HFFc6 (cell line): ENCODE results near the gene ELN. TPM values are rescaled to one million over a fixed set of nuclear protein-coding genes. Genes with fewer than 3 reads are reported as not detected.

Experiments used
- DNase-seq: peaks from one replicate; pipeline ENCODE4 v3.0.0-alpha.2; 2018
- H3K27ac Mint-ChIP-seq: 2 replicates; pipeline ENCODE4 v1.8.0; 2020; ENCODE audit warnings: mild to moderate bottlenecking, mixed read lengths
- H3K27me3 Mint-ChIP-seq: 2 replicates; pipeline ENCODE4 v1.8.0; 2021; ENCODE audit warnings: mild to moderate bottlenecking, moderate library complexity, mixed read lengths; ENCODE audit not compliant: insufficient read depth
- H3K36me3 Mint-ChIP-seq: 2 replicates; pipeline ENCODE4 v1.8.0; 2021; ENCODE audit warnings: low read depth, mixed read lengths
- H3K4me1 Mint-ChIP-seq: 2 replicates; pipeline ENCODE4 v1.8.0; 2020; ENCODE audit warnings: low read depth, mixed read lengths
- H3K4me3 Mint-ChIP-seq: 2 replicates; pipeline ENCODE4 v1.8.0; 2020; ENCODE audit warnings: mild to moderate bottlenecking, moderate library complexity, mixed read lengths
- H3K9me3 Mint-ChIP-seq: 2 replicates; pipeline ENCODE4 v1.8.0; 2020; ENCODE audit warnings: mild to moderate bottlenecking, mixed read lengths
- total RNA-seq, 6 experiments: library from RNA; stranded (reverse); fragmentation: NEBNext Ultra II Directional; extraction: Animal tissue kit (Norgen Biotek cat#: 25700); gene quantifications; 2 replicates in 1 of 6; 3 replicates in 5 of 6; pipeline ENCODE4 v1.2.3, GENCODE V29; 2021
- TF ChIP-seq, protein P1 (sequence below): fragments of 200-600 bp; sonication (generic); IDR thresholded peaks from 2 replicates; pipeline ENCODE4 v1.5.0; 2021; ENCODE audit warnings: antibody characterized with exemption, mild to moderate bottlenecking

The ELN gene
- total RNA-seq, 6 experiments from 2014 or later = 4.7 to 25.8 (median 19.1) TPM

DNA sequence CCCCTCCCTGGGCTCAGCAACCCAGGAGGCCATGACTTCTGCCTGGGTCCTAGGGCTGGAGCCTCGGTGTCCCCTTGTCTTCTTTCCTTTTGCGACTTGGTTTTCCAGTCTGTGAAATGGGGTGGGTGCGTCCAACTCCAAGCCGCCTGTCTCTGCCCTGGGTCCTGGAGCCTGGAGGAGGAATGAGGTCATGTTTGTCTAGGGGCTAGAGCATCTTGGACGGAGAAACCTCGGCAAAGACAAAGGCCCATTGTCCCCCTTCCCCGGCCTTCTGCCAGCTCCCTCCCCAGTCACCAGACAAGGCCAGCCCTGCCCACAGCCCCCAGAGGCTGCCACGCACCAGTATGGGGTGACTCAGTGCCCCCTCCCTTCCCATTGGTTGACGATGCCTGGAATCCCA, 39.8 kb upstream of the ELN start:
- Mint-ChIP-seq H3K4me1 (peaks cover 11% of the 10 kb centered on the region), H3K4me3 (no peak overlapping the region), H3K9me3 (no peaks in the 10 kb centered on the region; the same call in 1 of the 2 replicates), H3K27ac (no peak overlapping the region), H3K36me3 (peaks cover 4% of the 10 kb centered on the region; the same call in 1 of the 2 replicates), H3K27me3 (no peaks in the 10 kb centered on the region)
- TF ChIP-seq, protein P1, sequence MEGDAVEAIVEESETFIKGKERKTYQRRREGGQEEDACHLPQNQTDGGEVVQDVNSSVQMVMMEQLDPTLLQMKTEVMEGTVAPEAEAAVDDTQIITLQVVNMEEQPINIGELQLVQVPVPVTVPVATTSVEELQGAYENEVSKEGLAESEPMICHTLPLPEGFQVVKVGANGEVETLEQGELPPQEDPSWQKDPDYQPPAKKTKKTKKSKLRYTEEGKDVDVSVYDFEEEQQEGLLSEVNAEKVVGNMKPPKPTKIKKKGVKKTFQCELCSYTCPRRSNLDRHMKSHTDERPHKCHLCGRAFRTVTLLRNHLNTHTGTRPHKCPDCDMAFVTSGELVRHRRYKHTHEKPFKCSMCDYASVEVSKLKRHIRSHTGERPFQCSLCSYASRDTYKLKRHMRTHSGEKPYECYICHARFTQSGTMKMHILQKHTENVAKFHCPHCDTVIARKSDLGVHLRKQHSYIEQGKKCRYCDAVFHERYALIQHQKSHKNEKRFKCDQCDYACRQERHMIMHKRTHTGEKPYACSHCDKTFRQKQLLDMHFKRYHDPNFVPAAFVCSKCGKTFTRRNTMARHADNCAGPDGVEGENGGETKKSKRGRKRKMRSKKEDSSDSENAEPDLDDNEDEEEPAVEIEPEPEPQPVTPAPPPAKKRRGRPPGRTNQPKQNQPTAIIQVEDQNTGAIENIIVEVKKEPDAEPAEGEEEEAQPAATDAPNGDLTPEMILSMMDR = no peak
- DNase-seq = no peak

DNA sequence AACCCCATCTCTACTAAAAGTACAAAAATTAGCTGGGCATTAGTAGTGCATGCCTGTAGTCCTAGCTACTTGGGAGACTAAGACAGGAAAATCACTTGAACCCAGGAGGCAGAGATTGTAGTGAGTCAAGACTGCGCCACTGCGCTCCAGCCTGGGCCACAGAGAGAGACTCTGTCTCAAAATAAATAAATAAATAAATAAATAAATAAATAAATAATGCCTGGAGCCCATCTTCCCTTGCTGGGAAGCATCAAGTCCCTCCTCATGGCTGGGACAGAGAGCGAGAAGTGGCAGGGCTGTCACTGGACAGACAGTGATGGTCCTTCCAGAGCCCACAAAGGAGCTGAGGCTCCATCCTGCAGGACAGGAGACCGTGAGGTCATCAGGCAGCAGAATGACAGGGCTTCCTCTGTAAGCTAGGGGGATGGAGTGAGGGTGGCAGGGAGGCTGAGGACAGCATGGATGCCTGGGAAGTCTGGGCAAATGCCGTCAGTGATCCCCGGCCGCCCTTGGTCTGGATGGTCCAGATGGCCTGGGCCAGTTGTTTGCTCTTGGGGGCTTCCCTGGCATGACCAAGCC, 36.4 kb upstream of the ELN start:
- TF ChIP-seq, protein P1 = no peak
- H3K9me3 Mint-ChIP-seq = peaks cover 18% of the 10 kb centered on the region
- H3K36me3 Mint-ChIP-seq = peaks cover 24% of the 10 kb centered on the region
- H3K4me1 Mint-ChIP-seq = peaks cover 30% of the 10 kb centered on the region
- no peak overlapping the region for H3K4me3 Mint-ChIP-seq
- DNase-seq = no peak
- no peaks in the 10 kb centered on the region; the same call in 1 of the 2 replicates for H3K27me3 Mint-ChIP-seq
- 0 out of 2 replicates have a peak overlapping the region, but pooled peaks have one; percentile 82 for H3K27ac Mint-ChIP-seq

DNA sequence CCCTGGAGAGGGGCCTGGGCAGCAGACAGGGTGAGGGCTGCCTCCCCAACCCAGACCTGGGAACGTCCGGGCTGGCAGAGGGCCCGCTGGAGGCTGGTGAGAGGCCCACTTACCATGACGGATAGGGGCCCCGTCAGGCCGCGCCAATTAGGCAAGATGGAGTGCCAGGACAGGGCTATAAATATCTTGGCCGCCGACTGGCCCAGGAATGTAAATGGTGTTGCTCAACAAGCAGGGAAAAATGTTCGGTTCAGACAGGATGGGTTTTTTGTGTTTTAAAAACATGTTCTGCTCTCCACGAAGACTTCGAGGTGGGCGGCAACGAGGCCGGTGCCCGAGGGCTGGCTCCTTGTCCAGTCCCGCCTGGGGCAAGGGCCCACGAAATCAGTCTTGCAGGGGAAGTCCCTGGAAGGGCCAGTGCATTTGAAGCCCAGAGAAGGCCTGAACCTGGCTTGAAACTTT, 35.8 kb upstream of the ELN start:
- peak; percentile 50 for DNase-seq
- Mint-ChIP-seq H3K36me3 (peaks cover 24% of the 10 kb centered on the region), H3K27ac (peak overlapping the region; percentile 82), H3K4me3 (no peak overlapping the region), H3K4me1 (peaks cover 34% of the 10 kb centered on the region), H3K27me3 (no peaks in the 10 kb centered on the region; the same call in 1 of the 2 replicates), H3K9me3 (peaks cover 18% of the 10 kb centered on the region)
- TF ChIP-seq, protein P1 = no peak

GRCh38 chr7:73994023-73994422, 34.0 kb upstream of the ELN start:
- no peak overlapping the region for H3K27ac Mint-ChIP-seq
- no peak overlapping the region for H3K4me3 Mint-ChIP-seq
- H3K4me1 Mint-ChIP-seq = peaks cover 36% of the 10 kb centered on the region
- peaks cover 18% of the 10 kb centered on the region for H3K9me3 Mint-ChIP-seq
- no peaks in the 10 kb centered on the region; the same call in 1 of the 2 replicates for H3K27me3 Mint-ChIP-seq
- no peak for DNase-seq
- peaks cover 24% of the 10 kb centered on the region for H3K36me3 Mint-ChIP-seq
- TF ChIP-seq, protein P1 = no peak

DNA sequence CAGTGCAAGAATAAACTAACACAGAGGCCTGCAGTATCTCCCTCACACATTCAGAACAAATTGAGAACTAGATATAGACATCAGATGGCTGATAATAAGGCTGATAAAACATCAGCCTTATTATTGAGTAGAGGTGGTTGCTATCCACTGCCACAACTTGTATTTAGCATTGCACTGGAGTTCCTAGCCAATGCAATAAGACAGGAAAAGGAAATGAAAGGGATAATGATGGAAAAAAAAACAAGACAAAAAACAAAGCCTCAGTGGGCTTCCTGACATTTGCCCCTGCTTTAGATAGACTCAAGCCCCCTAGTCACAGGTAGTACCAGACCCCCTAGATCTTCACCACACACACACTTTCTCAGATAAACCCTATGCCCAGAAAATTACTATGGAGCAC, 33.2 kb upstream of the ELN start:
- no peak for DNase-seq
- no peak overlapping the region; the same call in 1 of the 2 replicates for H3K27ac Mint-ChIP-seq
- peaks cover 24% of the 10 kb centered on the region for H3K36me3 Mint-ChIP-seq
- H3K27me3 Mint-ChIP-seq = no peaks in the 10 kb centered on the region; the same call in 1 of the 2 replicates
- TF ChIP-seq, protein P1 = no peak
- H3K4me3 Mint-ChIP-seq = no peak overlapping the region
- H3K4me1 Mint-ChIP-seq = peaks cover 44% of the 10 kb centered on the region
- peaks cover 18% of the 10 kb centered on the region for H3K9me3 Mint-ChIP-seq
